ENCODE results near the gene C9orf72.

Gene C9orf72

GRCh38 chr9:27539479-27540441, 33.5 kb downstream of the C9orf72 start:
- DNase-seq (ENCODE audit: low read depth in 2 of 2) = peak; percentile 34 to 39

DNA sequence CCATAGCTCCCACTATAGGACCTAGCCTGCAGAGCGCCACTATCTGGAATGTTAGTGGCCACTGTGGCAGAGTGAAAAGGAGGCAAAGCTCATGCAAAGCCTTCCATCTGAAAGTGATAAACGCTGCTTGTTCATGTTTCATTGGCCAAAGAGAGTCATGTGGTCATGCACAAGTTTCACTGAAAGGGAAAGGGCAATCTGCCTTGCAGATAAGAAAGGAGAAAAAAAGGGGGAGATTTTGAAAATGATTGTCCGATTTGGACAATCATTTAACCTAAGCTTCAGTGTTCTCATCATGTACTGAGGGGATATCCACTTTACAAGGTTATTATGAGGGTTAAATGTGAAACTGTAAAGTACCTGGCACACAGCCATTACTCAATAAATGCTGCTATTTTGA, 34.6 kb downstream of the C9orf72 start:
- no peak for DNase-seq (ENCODE audit: low read depth in 2 of 2)

- DNase-seq (ENCODE audit: low read depth in 2 of 2) = no peak
These were observed 35.5 kb downstream of the C9orf72 start for GRCh38 chr9:27537756-27538155.

DNA sequence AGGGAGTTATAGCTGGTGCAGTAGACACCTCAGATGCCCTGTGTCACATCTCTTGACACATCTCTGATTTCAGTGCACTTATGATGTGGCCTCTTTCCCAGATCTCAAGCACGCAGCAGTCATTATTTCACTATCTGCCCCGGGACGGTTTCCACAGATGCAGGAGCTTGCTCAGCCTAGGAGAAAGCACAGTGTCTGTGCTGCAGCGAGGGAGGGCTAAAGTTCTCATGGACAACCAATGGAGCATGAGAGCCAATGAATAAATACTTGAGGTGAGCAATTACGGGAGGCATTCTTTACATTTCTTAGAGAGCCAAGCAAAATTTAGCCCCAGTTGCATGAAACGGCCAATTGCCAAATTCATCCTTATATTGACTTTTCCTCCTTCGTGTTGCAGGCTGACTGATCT, 36.2 kb downstream of the C9orf72 start:
- DNase-seq (ENCODE audit: low read depth in 2 of 2) = no peak

GRCh38 chr9:27536168-27536567, 37.1 kb downstream of the C9orf72 start:
- no peak for DNase-seq (ENCODE audit: low read depth in 2 of 2)

DNA sequence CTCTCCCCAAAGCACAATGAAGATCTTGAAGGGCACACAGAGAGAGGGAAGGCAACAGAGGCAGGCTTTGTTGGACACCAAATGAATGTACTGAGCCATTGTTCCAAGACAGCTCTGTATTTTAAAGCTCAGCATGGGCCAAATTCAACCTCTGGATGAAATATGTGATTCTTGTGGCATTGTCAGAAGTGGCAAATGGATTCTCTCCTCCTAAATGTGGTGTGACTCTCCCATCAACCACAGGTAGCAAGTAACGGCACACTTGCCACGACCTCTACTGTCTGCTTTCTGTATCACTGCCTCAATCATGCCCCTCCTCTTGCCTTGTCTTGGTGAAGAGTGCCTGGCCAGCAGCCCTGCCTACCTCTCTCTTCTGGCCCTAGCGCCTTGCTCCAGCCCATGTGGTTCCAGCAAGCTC, 37.6 kb downstream of the C9orf72 start:
- no peak for DNase-seq (ENCODE audit: low read depth in 2 of 2)

DNA sequence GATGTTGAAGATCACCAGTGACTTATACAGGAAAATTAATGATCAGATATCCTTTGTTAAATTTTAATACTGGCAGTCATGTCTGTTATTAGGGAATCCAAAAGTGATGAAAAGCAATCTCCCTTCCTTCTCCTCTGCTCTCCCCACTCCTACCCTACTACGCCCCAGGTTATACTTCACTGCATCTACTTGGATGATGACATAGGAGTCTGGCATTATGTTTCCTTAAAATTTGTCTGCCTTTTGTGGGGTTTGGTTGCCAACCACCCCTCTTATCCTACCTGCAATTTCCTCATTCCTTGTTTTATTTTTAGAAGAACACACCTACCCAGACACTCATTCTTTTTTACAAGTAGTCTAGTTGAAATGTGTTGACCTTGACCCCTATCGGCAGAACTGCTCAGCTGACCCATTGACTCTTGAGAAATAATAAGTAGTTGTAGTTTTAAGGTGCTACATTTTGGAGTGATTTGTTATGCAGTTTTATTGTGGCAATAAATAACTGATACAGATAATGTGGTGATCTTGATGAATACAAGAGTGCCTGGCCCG, 38.5 kb downstream of the C9orf72 start:
- no peak for DNase-seq (ENCODE audit: low read depth in 2 of 2)

DNA sequence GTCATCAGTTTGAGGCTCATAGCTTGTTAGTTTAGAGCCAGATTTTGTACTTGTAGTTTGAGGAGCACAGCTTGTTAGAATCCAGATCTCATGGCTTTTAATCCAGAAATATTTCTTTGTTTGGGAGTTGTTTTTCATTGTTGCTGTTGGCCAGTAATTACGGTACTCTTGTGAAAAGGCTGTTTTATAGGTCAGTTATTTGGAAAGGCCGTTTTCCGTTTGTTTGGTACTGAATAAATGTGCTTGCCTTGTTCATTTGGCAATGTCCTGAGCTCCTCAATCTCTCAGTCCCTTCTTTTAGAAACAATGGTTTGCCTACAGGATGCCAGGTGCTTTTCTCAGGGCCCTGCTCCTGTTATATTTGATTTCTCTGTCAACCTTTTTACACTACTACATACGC, 39.1 kb downstream of the C9orf72 start:
- DNase-seq (ENCODE audit: low read depth in 2 of 2) = no peak

DNA sequence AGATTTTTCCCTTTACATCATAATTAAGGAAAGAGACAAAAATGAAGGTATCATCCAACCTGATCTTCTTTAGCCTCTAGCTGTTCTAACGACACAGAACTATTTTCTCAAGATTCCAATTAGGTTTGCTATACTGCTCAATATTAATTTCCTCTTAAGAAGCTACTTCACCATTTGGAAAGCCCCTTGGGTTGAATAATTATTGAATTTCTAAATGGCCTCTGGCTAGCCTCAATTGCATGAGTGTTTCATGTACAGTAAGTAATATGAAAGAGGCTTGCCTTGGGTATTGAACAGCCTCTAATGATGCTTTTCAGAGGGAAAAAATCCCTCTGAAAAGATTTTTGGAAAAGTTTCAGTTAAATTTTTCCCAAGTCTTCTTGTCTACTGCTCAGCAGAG, 40.0 kb downstream of the C9orf72 start:
- no peak for DNase-seq (ENCODE audit: low read depth in 2 of 2)

DNA sequence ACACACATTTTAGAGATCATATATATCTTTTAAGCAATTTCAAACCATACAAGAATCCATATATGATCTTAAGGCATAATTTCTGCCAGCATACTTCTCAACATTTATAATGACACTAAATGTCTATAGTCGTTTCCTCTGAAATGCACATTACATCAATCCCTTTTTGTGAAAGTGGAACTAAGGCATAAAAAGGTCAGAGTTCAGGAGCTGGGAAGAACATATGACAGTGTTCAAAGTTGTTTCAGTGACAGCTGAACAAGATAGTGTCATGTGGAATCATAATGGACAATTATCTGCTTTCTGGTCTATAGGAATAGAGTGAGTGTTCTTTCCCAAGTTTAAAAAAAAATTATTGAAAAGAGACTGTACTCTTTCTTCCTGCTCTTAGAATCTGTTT, 41.2 kb downstream of the C9orf72 start:
- DNase-seq (ENCODE audit: low read depth in 2 of 2) = no peak

DNA sequence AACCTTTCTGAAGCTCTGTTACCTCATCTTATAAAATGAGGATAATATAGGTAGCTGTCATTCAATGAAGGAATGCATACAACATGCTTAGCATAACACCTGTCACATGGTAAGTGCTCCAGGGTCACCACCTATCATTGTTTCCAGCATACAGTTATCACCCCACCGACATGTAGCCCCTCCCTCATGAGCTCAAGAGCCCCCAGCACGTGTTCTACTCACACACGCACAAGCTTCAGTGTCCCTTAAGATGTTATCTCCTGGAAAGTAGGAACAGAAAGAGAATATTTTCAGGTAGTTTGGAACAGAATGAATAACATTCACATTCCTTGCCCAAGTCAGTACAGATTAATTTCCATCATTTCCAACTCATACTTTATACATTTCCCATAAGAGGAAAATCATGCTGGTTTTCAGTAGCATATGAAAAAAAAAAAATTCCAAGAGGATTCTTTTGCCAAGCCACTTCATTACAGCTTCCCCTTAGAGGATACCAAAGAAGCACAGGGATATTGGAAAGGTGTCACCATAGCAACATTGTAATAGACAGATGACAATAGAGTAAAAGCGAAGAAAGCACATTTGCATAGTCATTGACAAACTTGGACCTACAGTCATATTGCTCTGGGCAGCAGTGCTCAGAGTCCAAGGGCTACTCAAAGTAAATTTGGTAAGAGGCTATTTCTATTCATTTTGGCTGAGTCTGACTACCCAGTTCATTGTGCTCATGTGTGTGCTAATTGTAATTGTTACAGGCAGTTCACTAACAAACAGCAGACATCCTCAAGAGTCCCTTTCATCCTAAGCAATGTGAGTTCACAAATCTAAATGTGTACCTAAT, 42.1 kb downstream of the C9orf72 start:
- DNase-seq (ENCODE audit: low read depth in 2 of 2) = no peak

- DNase-seq (ENCODE audit: low read depth in 2 of 2) = peak; percentile 37 to 43
These were observed 43.7 kb downstream of the C9orf72 start, which contains the start of gene MOB3B for GRCh38 chr9:27529316-27530278. Gene MOB3B (minus strand): TSS chr9:27529814. CDS start chr9:27455550, 74,264 bp downstream.

- no peak for DNase-seq (ENCODE audit: low read depth in 2 of 2)
These were observed 44.4 kb downstream of the C9orf72 start for GRCh38 chr9:27528886-27529315.

GRCh38 chr9:27528076-27528885, 45.0 kb downstream of the C9orf72 start:
- peak in 1 of 2 experiments; percentile 11 for DNase-seq (ENCODE audit: low read depth in 2 of 2)

- no peak for DNase-seq (ENCODE audit: low read depth in 2 of 2)
These were observed 45.6 kb downstream of the C9orf72 start for GRCh38 chr9:27527702-27528075.

- DNase-seq (ENCODE audit: low read depth in 2 of 2) = no peak
These were observed 49.0 kb downstream of the C9orf72 start, which contains the start of gene IFNK for GRCh38 chr9:27524236-27524635. Gene IFNK (plus strand): TSS chr9:27524290. CDS start chr9:27524337, 47 bp downstream.

GRCh38 chr9:27523141-27523540, 50.1 kb downstream of the C9orf72 start:
- no peak for DNase-seq (ENCODE audit: low read depth in 2 of 2)

- no peak for DNase-seq (ENCODE audit: low read depth in 2 of 2)
These were observed 52.3 kb downstream of the C9orf72 start for GRCh38 chr9:27520986-27521385.

DNA sequence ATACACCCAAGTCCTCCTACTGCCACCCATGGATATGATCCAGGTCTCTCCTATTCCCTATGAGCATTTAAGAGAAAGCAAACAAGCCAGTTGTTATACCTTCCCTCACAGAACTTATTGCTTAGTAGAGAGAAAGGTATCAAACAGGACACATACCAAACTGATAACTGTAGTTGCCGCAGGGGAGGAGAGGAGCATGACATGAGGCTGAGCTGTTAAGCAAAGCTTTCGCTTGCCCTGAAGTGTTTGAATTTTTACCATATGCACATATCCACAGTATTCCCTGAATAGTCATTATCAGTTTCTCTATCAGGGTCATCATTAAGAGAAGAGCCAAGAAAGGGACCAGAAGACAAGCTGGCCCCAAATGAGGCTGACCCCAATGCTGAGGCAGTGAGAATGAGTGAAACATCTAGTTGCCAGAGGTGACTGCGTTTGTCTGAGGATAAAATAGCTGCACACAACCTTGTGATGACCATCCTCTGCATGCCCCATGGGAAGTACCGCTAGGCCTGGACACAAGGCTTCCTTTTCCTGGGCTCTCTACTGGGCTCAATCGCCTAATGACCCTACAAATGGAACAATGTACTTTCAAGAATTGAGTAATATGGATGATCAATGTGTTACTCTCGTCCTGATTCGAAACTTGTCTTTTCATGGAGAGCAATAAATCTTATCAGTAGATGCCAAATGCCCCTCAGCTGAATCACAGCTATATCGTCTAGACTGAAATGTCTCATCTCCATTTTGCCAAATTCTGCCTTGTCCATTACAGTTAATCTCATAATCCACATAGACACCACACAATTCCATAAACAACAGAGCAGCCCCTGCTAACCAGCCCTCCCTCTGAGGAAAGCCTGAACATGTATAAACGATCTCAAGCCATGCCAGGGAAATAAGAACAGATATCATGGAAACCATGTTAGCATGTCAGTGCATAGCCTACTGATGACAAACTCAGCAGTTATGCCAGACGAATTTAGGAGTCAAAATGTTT, 53.5 kb downstream of the C9orf72 start:
- no peak for DNase-seq (ENCODE audit: low read depth in 2 of 2)
